ENCODE results near the gene CDCP1.

DNA sequence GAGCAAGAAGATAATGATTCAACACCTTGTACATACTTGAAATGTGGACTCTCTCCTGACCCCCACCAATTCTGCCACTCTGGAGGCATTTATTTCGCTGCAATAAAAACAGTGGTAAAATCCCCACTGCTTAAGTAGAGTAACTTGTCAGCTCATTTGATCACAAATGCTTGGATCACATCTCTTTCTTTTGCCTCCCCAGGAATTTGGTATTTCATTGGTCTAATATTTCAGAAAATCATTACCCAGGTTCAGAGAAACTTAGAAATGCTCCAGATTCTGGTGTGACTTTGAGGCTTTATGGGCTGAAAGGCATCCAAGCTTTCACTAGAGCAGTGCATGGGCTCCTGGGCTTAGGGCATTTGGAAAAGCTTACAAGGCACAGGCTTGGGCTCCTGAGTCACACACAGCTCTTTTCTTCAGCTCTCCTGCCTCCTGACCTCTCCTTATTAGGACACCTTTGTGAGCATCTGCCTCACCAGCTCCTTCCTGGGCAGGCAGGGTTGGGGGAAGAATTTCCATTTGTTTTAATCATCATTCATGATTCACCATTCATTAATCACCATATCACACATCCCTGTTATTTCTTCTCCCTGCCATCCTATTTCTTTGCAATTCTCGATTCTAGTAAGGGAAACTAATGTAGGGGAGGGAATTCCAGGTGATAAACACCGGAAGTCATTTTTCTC is 22.5 kb downstream of the CDCP1 start:
- no peak for TF ChIP-seq EP300 (IDR thresholded peaks at IDR 0.05)
- TF ChIP-seq, protein P1, sequence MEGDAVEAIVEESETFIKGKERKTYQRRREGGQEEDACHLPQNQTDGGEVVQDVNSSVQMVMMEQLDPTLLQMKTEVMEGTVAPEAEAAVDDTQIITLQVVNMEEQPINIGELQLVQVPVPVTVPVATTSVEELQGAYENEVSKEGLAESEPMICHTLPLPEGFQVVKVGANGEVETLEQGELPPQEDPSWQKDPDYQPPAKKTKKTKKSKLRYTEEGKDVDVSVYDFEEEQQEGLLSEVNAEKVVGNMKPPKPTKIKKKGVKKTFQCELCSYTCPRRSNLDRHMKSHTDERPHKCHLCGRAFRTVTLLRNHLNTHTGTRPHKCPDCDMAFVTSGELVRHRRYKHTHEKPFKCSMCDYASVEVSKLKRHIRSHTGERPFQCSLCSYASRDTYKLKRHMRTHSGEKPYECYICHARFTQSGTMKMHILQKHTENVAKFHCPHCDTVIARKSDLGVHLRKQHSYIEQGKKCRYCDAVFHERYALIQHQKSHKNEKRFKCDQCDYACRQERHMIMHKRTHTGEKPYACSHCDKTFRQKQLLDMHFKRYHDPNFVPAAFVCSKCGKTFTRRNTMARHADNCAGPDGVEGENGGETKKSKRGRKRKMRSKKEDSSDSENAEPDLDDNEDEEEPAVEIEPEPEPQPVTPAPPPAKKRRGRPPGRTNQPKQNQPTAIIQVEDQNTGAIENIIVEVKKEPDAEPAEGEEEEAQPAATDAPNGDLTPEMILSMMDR (IDR thresholded peaks at IDR 0.05) = no peak

All from gastroesophageal sphincter (tissue), 3 donors.